Gastrocnemius medialis (tissue), 4 donors: ENCODE data around the gene MMP2.

ENCODE experiments used
- POLR2A ChIP-seq, 2 donors: fragments of 450-650 bp; IDR thresholded peaks; one replicate each; pipeline ENCODE4 v1.6.1; 2017; ENCODE audit warnings: antibody characterized with exemption in 2 of 2, mild to moderate bottlenecking in 2 of 2, moderate library complexity in 2 of 2
- TF ChIP-seq, protein P1 (sequence below), 5 experiments: fragments of 450-650 bp in 3 of 5; fragments of 200-600 bp in 2 of 5; sonication (generic) in 2 of 5; IDR thresholded peaks in 4 of 5; conservative IDR thresholded peaks in 1 of 5; 1 replicate in 4 of 5; 2 replicates in 1 of 5; pipeline ENCODE4 v1.5.1; 2016 to 2019; ENCODE audit warnings: antibody characterized with exemption in 5 of 5, mild to moderate bottlenecking in 3 of 5, moderate library complexity in 3 of 5

GRCh38 chr16:55479430-55480140 is 587 bp downstream of the MMP2 start:
- TF ChIP-seq, protein P1, sequence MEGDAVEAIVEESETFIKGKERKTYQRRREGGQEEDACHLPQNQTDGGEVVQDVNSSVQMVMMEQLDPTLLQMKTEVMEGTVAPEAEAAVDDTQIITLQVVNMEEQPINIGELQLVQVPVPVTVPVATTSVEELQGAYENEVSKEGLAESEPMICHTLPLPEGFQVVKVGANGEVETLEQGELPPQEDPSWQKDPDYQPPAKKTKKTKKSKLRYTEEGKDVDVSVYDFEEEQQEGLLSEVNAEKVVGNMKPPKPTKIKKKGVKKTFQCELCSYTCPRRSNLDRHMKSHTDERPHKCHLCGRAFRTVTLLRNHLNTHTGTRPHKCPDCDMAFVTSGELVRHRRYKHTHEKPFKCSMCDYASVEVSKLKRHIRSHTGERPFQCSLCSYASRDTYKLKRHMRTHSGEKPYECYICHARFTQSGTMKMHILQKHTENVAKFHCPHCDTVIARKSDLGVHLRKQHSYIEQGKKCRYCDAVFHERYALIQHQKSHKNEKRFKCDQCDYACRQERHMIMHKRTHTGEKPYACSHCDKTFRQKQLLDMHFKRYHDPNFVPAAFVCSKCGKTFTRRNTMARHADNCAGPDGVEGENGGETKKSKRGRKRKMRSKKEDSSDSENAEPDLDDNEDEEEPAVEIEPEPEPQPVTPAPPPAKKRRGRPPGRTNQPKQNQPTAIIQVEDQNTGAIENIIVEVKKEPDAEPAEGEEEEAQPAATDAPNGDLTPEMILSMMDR (IDR thresholded peaks at IDR 0.05 in 4 of 5, conservative IDR thresholded peaks at IDR 0.05 in 1 of 5): no peak
- TF ChIP-seq POLR2A (IDR thresholded peaks at IDR 0.05): no peak
